ENCODE measurements around the gene PEX10.
"Not testable (repeated sequence)": the region's sequence is repeated elsewhere in the genome, so short reads cannot be mapped to it uniquely, and the experiment has no call there.

Gene PEX10

DNA sequence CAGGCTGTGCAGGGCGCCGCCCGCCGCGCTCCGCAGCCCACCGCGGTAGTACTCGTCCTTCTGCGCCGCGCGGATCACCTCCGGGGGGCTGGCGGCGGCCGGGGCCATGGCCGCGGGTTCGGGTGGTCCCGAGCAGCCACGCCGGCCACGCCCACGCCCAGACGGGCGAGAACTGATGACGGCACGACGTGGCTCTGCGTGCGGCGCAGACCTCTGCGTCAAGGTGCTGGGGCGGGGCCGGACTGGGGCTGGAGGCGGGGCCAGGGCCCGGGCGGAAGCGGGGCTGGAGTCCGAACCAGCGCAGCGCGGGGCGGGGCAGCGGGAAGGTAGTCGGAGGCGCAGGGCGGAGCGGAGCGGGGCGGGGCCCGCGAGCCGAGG lies at the start of gene PEX10:
PEX10 (minus strand) TSS at position 170 of the 378 bp plus-strand sequence; CDS start at position 108, 62 bp downstream.
- DNase-seq: peak; percentile 83

DNA sequence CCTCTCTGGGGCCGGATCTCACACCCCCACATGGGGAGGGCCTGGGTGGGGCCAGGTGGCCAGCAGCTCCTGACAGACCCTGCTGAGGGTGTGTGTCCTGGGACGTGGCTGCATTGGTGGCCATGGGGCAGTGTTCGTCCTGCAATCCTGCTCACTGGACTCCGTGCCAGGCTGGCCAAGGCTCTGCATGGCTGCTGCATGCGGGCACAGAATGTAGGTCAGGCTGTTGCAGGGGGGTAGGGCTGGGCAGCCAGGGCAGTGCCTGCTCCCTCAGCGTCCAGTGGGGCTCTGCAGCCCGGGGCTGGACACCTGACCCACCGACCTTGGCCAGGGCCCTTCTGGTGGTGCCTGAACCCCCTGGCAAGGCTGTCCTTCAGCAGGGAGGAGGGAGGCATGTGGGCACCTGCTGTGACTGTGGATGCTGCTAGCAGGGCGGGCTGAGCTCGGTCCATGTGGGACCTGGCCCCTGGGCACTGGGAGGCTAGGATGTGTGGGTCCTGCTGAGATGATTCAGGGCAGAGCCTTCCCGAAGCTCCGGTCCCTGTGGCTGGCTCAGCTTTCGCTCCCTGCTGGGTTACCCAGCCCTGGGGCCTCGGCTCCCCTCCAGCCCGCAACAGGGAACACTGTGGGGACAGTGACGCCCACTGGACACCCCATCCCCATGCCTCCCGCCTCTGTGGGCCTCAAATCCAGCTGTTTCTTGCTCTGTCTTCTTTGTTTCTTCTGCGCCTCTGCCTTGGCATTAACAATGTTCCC lies 48.8 kb upstream of the PEX10 start:
- no peak for DNase-seq

DNA sequence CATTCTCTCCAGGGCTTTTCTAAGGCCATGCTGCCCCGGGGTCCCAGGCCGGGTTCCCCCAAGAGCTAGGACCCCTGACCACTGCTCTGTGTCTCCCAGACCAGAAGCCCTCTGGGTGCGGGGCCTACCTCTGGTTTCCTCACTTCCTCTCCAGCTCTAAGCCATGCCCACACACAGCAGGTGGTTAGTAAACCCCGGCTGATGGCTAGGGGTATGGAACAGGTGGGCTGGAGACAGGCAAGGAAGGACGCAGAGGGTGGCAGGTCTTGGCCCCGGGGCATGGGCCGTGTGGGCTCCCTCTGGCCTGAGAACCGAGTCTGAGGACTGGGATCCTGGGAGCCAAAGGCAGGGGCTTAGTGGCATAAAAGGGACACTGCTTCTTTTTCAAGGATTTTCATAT lies 47.8 kb upstream of the PEX10 start:
- DNase-seq: no peak

DNA sequence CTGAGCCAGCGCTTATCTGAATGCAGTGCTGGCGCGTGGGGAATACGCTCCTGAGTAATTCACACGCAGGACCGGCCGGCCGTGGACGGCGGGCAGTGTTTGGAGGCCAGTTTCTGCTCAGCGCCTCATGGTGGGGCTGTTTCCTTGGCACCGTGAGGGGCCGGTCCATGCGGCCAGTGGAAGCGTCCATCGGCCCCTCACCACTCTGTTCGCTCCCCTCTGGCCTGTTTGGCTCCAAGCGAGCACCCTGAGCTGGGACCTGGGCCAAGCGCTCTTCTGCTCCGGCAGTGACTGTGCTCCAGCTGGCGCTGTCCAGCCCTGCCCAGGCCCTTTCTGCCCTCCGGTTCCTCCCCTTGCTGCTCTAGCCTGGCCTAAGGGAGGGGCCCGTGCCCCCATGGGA lies 47.4 kb upstream of the PEX10 start:
- no peak for DNase-seq

DNA sequence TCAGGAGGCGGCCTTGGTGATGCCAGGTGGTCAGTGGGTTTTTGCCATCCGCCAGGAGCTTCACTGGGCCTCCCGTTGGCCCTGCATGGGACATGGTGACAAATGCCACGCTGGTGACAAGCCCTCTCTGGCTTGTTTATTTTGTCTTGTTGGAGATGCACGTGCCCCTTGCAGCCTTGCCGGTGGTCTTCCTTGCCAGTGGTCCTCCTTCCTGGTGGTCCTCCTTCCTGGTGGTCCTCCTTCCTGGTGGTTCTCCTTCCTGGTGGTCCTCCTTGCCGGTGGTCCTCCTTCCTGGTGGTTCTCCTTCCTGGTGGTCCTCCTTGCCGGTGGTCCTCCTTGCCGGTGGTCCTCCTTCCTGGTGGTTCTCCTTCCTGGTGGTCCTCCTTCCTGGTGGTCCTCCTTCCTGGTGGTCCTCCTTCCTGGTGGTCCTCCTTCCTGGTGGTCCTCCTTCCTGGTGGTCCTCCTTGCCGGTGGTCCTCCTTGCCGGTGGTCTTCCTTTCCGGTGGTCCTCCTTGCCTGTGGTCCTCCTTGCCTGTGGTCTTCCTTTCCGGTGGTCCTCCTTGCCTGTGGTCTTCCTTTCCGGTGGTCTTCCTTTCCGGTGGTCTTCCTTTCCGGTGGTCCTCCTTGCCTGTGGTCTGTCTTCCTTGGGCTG lies 46.9 kb upstream of the PEX10 start:
- DNase-seq: not testable (repeated sequence)

DNA sequence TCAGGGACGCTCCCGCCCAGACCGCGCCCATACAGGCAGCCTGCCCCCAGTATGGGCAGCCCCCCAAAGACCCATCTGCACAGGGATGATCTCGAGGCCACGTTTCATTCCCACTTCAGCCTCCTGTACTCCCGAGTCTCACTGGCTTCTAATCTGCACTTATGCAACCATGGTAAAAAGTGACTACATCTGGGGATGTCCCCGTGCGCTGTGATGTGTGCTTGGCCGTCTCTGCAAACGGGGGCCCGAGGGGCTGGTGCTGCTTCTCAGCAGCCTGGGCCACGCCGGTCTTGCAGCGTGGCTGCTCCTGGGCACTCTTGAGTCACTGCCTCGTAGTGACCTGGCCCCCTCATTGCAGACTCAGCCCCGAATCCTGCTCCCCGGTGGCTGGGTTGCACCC lies 46.3 kb upstream of the PEX10 start:
- DNase-seq: no peak

DNA sequence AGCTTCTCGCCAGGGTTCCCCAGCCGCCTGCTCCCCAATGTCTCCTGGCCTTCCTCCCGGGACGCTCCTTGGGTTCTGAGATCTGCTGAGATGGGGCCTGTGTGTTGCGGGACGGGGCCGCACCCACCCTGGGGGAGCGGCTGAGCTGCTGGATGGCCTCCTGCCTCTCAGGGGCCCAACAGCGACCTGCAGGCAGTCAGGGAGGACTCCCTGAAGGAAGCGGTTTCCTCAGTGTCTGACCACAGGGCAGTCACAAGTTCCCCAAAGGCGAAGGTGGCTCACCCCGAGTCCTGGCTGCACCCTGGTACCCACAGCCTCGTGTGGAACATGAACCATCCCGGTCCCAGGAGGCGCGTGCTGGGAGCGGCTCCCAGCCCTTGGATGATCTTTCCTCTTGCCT lies 45.1 kb upstream of the PEX10 start:
- DNase-seq: no peak

DNA sequence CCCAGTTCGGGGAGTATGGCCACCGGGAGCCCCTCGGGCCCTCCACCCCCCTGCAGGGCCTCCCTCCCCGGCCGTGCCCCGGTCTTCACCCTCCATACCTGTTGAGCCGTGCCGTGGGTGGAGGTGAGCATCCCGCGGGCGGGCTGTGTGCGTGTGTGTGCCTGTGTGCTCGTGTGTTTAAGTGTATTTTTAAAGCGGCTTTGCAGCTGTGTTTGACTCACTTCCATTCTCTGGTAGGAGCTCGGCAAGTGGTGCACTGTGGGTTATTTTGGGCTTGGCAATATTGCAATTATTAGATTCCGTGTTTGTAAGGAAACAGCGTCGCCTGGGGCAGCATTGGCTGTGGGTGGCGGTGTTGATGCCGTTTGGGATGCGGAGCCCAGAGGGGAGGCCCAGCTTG lies 43.4 kb upstream of the PEX10 start:
- no peak for DNase-seq

DNA sequence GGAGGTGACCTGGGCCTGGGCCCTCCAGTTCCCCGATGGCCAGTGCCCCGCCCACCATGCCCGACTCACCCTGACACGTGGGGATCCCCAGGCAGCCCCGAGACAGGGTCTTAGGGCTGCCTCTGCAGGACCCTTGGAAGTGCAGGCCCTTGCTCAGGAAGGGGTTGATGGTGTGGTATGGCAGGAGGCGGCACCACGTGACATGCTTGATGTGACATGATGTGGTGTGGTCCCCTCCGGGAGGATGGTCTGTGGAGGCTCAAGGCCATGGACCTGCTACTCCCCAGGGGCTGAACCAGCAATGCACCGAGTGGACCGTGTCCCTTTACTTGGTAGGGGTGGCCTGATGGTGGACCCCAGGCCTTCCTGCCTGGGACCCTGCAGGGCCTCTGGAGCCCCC lies 41.9 kb upstream of the PEX10 start:
- no peak for DNase-seq

DNA sequence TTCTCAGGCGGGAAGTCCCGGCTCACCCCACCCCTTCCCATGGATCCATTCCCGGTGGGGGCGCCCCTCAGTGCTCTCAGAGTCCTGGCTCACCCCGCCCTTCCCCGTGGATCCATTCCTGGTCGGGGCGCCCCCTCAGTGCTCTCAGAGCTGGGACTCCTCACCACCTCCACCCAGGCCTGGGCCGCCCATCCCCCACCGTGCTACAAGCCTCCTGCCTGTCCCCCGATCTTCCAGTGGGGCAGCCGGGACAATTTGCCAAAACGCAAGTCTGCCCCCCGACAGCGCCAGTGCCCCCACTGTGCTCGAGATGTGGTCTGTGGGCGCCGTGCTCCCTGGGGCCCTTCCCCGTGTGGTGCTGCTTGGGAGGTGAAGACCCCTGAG lies 40.6 kb upstream of the PEX10 start:
- DNase-seq: no peak

DNA sequence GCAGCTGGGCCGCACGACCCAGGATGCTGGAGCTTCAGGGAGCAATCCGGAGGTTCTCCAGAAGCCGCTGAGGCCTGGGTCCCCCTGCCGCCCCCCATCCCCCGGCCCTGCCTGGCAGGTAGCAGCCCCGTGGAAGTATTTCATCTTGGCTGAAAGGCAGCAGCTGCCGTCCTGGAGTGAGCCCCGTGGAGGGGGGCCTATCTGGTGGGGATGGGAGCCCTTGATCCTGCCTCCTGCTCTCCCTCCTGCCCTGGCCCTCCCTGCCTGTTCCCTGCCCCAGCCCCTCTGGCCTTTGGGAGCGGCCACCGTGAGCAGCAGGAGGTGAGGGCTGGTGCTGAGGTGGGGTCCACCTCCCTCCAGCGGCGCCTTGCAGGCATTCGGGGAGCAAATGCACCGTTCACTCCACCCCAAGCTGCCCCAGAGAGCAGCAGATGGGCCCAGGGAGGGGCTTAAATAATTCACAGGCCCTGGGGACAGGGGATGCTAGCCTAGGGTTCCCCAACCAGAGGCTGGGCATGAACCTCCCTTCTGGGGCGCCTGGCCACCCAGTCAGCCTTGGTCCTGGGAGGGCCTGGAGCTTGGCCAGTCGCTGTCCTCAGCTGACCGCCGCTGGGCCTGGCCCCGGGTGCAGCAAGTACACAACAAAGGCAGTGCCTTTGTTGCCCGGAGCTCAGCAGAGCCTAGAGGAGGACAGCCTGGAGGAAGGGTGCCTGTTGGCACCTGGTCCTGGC lies 40.0 kb upstream of the PEX10 start:
- DNase-seq: no peak

DNA sequence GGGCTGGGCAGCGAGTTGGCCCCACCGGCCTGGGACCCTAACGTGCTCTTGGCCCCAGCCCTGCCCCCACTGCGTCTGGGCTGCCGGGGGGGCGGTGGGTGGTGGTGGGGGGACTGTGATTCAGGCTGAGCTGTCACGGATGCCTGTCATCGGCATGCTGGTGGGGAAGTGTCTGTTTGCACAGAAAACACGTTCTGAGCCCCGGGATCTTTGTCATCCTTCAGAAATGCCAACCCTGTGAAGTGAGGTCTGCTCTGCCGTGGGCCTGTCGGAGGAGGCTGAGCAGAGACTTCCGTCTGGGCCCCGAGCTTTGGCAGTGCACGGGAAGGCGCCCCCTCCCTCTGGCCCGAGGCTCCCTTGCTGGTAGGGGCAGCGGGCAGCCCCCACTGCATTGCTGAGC lies 39.4 kb upstream of the PEX10 start:
- DNase-seq: no peak

DNA sequence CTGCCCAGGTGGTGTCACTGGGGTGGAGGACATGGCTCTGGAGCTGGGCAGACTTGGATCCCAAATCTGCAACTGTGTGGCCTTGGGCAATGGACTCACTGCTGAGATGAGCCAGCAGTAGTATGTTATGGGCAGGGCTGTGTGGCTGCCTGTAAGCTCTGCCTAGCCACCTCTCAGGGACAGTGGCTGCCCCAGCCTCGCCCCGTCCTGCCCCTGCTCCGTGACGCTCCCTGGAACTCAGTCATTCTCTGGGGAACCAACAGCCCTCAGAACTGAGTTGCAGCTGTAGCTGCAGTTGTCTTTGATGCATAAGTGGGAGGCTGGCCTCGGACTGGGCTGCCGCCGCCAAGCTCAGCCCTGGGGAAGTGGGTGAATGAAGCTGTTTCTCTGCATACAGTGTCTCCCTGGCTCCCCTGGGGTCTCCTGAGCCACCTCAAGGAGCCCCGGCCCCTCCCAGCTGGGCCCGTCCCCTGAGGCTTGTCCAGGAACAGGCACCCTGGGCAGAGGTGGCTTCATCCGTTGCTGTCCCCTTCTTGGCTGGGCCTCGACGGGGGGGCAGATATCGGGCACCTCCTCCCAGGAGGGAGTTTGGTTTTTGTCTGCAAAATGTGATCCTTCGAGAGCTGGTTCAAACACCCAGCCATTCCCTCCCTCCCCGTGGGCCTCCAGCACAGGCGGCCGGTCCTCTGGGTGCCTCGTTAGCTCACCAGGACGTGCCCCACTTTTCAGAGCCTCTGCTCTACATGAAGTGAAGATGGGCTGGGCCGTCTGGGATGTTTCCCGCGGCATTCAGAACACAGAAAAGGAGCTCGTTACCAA lies 37.5 kb upstream of the PEX10 start:
- no peak for DNase-seq

DNA sequence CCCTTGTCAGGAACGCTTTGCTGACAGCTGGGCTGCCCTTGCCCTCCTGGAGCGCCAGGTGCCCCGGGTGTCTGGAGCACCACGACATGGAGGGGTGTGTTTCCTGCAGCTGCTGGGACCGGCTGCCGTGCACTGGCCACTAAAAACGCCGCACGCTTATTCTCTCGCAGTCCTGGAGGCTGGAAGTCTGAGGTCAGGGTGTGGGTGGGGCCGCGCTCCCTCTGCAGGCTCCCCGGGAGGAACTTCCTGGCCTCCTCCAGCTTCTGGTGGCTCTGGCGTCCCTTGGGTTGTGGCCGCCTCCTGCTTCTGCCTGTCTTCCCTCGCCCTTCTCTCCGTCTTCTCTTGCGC lies 35.7 kb upstream of the PEX10 start:
- DNase-seq: no peak

DNA sequence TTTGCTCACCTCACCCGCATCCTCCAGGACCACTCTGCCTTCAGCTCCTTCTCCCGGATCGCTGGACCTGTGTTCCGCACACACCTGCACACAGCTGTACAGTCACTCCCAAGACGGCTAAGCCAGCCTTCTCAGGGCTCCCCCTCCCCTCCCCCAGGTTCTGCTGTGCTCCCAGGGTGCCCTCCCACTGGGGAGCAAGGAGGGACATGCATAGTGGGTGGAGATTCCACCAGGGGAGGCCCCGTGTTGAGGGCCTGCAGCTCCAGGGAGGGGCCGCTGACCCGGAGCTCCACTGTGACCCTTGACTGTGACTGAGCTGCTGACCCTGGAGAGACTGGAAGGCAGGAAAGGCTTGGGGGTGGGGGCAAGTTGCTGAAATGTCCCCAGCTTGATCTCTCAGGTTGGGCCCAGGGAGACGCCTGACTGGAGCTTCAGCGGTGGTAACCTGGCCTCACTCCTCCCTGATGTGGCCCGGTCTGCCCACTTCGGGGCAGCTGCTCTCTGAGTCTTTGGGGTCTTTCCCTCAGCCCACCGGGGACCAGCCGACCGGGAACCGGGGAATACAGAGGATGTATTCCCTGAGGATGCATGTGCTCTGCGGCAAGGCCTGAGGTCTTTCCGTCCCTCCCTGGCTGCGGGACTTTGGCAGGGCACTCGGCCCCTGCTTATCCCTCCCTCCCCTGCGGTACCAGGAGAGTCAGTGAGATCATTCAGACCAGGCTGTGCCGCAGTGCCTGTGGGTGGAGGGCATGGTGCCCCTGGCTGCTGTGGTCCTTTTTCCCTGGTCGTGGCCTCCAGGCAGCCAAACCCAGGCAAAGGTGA lies 35.1 kb upstream of the PEX10 start:
- DNase-seq: no peak

DNA sequence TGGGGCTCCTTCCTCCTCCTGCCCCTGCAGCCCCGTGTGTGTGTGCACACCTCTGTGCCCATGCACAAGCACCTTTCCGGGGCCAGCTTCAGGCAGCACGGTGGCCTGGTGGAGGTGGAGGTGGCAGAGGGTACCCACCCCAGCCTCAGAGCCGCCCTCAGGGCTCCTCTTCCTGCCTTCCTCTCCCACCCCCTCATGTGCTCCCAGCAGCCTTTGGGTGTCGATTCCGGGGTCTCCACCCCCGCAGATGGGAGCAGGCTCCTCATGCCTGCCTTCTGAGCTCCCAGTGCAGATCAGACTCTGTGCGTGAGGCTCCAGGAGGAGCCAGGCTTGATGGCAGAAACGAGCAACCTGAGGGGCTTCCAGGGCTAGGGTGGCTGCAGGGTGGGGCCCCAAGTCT lies 34.5 kb upstream of the PEX10 start:
- no peak for DNase-seq

DNA sequence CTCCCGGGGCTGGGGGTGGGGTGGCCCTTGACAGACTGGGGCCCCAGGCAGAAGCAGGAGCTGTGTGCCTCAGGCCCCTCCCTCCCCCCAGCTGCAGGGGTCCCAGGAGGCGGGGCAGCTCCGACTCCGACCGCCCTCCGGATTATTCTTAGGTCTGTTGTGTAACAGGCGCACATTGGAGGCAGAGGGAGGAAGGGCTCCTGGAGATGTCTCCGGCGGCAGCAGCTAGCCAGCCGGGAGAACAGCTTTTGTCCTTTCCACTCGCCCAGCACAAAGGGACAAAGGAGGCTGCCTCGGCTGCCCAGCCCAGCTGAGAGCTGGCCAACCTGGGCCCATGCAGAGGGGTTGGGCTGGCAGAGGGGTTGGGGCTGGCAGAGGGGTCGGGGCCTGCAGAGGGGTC lies 34.0 kb upstream of the PEX10 start:
- no peak for DNase-seq

DNA sequence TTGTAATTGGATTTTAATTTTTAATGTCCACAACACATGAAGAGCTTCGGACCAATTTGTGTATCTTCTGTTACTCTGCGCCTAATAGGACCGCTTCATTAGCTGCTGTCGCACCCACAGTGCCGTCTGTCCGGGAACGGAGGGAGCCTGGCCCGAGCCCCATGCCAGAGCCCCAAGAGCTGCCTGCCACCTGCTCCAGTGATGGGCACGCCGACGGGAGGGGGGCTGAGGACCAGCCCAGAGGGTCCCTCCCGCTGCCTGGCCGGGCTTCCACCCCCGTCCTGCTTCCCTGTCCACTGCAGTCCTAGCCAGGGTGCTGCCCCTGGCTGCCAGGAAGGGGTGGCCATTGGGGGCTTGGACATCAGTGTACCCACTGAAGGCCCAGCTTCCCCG lies 33.5 kb upstream of the PEX10 start:
- DNase-seq: no peak

DNA sequence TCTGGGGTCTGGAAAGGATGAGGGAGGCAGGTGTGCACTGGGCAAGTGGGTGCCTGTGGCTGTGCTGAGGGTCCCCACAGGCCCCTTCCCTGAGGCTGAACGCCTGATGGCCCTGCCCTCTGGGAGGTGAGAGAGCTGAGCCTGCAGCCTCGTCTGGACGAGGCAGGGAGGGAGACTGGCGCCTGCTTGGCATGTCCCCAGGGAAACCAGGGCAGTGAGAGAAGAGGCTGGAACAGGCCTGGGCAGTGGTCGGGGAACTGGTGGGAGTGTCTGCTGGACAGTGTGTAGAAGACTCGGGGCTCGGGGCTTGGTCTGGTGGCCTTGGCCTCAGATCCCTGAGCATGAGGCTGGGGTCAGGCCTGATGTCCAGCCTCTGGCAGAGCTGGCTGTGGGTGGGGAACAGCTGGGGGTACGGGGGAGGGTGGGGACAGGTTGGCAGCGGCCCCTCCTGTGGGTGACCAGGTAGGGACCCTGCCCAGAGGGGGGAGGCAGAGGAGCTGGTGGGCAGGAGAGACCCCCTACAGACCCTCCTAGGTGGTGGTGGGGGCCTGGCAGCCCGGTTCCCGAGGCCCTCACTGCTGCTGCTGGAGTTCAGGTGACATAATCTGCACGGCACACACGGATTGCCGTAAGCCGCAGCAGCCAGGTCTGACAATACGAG lies 32.9 kb upstream of the PEX10 start:
- no peak for DNase-seq

DNA sequence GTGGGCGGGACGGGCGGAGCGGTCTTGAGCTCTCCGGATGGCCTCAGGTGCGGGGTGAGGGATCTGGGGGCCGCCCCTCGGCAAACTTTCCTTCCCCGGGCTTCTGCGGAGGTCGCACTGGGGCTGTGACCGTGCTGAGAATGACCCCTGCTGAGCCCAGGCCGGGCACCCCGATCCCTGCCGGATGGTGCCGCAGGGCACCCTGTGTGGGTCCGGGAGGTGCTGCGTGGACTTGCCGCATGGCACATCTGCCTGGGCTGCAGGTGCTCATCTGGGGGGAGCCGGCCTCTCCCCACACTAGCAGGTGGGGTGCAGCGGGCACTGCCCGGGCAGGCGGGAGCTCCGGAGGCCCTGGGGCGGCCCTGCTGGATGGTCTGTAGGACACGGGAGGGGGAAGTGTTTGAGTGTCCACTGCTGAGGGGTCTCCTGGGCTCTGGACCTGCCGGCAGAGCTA lies 31.8 kb upstream of the PEX10 start:
- DNase-seq: no peak

DNA sequence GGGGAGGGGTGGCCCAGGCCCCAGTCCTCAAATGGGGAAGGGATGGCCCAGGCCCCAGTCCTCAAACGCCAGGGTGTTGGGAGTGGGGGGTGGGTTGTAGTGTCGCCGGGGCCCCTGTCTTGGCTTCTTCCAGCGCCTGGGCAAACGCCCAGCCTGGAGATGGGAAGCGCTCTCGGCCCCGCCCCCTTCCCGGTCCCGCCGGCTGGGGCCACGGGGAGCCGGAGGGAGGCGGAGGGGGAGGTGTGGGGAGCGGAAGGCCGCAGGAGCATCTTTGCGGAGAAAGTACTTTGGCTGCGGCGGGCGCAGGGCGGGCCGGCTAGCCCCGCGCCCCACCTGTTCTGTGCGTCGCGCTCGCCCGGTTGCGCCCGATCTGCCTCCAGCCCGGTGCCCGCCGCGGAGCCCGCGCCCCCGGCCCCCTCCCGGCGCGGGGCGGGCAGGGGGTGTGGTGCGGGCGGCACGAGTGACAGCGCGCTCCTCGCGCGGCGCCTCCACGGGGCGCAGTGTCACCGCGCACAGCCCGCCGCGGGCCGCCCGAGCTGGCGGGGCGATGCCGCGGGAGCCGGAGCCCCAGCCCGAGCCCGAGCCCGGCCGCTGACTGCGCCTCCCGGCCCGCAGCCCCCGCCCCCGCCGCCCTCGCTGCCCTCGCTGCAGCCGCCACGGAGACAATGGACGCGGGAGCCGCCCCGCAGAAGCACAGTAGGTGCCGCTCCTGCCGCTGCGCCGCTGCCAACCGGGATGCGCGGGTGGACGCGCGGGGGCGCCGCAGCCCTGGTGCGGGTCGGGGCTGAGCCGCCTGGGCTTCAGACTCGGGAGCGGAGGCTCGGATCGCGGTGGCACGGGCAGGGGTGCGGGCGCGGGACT lies 31.1 kb upstream of the PEX10 start:
- no peak for DNase-seq

All from GF-D8 (cell line).